GM12873 (cell line): Measurements from ENCODE around the gene FOXN4.

Experiments used
- CTCF ChIP-seq: IDR thresholded peaks from 2 replicates; pipeline ENCODE4 v1.5.1; 2012; ENCODE audit warnings: low read depth, mild to moderate bottlenecking, moderate library complexity, low read length, control low read depth; ENCODE audit not compliant: insufficient read depth; ENCODE audit errors: missing control alignments

The FOXN4 gene

GRCh38 chr12:109278912-109279311 is 30.2 kb downstream of the FOXN4 start:
- TF ChIP-seq CTCF: no peak

GRCh38 chr12:109277899-109278762 is 31.0 kb downstream of the FOXN4 start:
- TF ChIP-seq CTCF: no peak

DNA sequence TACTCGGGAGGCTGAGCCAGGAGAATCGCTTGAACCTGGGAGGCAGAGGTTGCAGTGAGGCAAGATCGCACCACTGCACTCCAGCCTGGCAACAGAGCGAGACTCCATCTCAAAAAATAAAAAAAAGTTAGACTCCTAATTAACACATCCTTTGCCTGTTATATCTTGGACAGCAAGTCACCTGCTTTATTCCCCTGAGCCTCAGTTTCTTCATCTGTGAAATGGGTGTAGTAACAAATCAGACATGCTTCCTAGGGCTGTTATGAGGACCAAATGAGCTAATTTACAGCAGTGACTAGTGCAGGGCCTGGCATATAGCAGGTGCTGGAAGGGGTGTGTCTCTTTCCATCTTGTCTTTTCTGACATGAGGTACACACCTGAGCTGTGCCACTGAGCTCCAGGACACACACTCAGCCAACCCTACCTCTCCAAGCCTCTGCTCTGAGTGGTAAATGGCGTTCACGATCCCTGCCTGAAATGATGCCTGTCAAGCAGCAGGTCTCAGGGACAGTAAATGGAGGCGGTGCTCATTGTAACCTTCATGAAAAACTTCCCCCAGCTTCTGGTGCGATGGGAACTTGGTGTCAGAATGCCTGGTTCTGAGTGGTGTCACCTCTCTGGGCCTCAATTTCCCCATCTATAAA is 31.7 kb downstream of the FOXN4 start:
- TF ChIP-seq CTCF: no peak

DNA sequence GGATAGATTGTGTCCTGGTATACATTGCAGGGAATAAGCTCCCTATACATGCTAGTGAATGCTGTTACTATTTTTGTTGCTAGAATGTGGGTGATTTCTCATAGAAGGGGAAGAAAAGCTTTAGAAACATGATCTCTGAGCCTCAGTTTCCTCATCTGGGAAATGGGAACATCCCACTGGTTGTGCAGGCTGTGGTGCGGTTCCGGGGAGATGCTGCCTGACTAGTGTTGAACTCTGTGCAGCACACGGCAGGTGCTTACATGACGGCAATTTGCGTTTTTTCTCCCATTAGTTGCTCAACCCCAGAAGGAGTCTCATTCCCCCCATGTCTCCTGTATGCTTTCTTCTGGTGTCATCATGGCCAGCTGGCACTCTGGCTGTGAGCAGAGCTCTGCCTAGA is 32.9 kb downstream of the FOXN4 start:
- no peak for TF ChIP-seq CTCF

DNA sequence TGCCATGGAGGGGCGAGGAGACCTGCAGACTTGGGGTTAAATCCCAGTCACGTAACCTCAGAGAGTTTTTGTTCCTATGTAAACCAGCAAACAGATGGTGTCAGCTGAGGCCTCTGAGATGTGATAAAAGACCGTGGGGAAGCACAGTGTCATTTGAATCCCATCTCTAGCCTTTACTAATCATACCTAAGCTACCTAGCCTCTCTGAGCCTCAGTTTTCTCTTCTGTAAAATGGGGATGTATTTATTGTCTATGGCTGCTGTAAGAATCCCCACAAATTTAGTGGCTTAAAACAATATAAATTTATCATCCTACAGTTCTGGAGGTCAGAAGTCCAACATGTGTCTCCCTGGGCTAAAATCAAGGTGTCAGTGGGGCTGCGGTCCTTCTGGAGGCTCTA is 33.9 kb downstream of the FOXN4 start:
- TF ChIP-seq CTCF: no peak

DNA sequence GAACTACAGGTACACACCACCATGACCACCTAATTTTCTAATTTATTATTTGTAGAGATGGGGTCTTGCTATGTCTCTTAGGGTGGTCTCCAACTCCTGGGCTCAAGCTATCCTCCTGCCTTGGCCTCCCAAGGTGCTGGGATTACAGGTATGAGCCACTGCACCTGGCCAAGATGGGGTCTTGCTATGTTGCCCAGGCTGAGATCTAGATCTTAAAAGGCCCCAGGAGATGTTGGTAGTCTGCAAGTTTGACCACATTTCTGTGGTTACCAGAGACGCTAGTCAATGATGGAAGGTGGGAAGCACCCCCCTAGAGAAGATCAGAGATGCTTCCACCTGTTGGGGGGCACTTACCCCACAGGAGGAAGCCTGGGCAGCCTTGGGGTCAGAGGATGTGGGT is 34.7 kb downstream of the FOXN4 start:
- TF ChIP-seq CTCF: no peak

DNA sequence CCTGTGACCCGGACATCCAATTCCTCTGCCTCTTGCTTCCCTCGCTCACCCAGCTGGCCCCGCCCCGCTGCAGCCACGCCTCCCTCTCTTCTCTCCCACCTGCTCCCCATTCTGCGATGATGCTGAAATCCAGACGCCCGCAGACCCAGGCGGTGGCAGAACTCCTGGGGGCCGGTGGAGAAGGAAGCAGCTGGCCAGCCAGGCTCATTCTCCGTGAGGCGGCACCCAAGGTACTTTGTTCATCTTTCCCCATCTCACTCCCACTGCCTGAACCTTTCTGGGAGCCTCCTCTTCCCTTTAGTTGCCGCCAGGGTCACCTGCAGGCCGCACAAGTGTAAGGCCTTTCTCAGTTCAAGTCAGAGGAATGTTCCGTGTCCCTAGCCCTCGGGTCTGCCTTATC is 35.7 kb downstream of the FOXN4 start:
- no peak for TF ChIP-seq CTCF
